Activated CD8-positive, alpha-beta T cell treated with anti-CD3 and anti-CD28 coated beads for 36 hours (primary cell): ENCODE measurements around the gene MYO10. TPM values are rescaled to one million over a fixed set of nuclear protein-coding genes. Genes with fewer than 3 reads are reported as not detected.

ENCODE experiments used
- ATAC-seq: fragments of 200-7000 bp; cut with Tn5 transposase; one replicate; pipeline ENCODE4 v1.10.0; 2021; ENCODE audit warnings: mild to moderate bottlenecking, moderate library complexity
- CTCF ChIA-PET: fragments of 350-600 bp; sonication (Branson Sonifier 250); formaldehyde crosslinking; loops from one replicate; lab custom pipeline; 2021; ENCODE audit warnings: antibody characterized with exemption; lab: Charles Lee
- POLR2A ChIA-PET: fragments of 350-600 bp; sonication (Branson Sonifier 250); formaldehyde crosslinking; loops from one replicate; lab custom pipeline; 2021; ENCODE audit warnings: antibody characterized with exemption; lab: Charles Lee
- DNase-seq: peaks from one replicate; pipeline ENCODE4 v3.0.0-alpha.2; 2020
- H3K27ac Mint-ChIP-seq: one replicate; pipeline ENCODE4 v1.8.0; 2021; ENCODE audit warnings: mild to moderate bottlenecking, mixed read lengths
- H3K27me3 Mint-ChIP-seq: one replicate; pipeline ENCODE4 v1.8.0; 2021; ENCODE audit warnings: mixed read lengths
- H3K36me3 Mint-ChIP-seq: one replicate; pipeline ENCODE4 v1.8.0; 2021; ENCODE audit warnings: low read depth, mixed read lengths
- H3K4me1 Mint-ChIP-seq: one replicate; pipeline ENCODE4 v1.8.0; 2021; ENCODE audit warnings: low read depth, mixed read lengths
- H3K4me3 Mint-ChIP-seq: one replicate; pipeline ENCODE4 v1.8.0; 2021; ENCODE audit warnings: mild to moderate bottlenecking, moderate library complexity, mixed read lengths
- H3K9me3 Mint-ChIP-seq: one replicate; pipeline ENCODE4 v1.8.0; 2021; ENCODE audit warnings: mixed read lengths
- intact Hi-C: fragments of 100-400 bp; cut with micrococcal nuclease; formaldehyde crosslinking; loops from one replicate; pipeline ENCODE4 v1.10.0; 2022
- total RNA-seq, 2 experiments: library from RNA; stranded (reverse); gene quantifications; one replicate each; pipeline ENCODE4 v1.2.3, GENCODE V29; 2021
- TF ChIP-seq, protein P1 (sequence below): fragments of 200-600 bp; IDR thresholded peaks from one replicate; pipeline ENCODE4 v1.8.0; 2022; ENCODE audit warnings: antibody characterized with exemption, mild to moderate bottlenecking

The MYO10 gene
- total RNA-seq, 2 experiments from 2014 or later, result 0.09 TPM; not detected in 1

- Mint-ChIP-seq H3K4me1 (no peaks in the 10 kb centered on the region), H3K27ac (no peak overlapping the region), H3K9me3 (peaks cover 3% of the 10 kb centered on the region), H3K4me3 (no peak overlapping the region), H3K36me3 (no peaks in the 10 kb centered on the region), H3K27me3 (no peaks in the 10 kb centered on the region)
- intact Hi-C loops, result no loop called here
- no peak for ATAC-seq
- POLR2A ChIA-PET, result no interaction called here
- TF ChIP-seq, protein P1, sequence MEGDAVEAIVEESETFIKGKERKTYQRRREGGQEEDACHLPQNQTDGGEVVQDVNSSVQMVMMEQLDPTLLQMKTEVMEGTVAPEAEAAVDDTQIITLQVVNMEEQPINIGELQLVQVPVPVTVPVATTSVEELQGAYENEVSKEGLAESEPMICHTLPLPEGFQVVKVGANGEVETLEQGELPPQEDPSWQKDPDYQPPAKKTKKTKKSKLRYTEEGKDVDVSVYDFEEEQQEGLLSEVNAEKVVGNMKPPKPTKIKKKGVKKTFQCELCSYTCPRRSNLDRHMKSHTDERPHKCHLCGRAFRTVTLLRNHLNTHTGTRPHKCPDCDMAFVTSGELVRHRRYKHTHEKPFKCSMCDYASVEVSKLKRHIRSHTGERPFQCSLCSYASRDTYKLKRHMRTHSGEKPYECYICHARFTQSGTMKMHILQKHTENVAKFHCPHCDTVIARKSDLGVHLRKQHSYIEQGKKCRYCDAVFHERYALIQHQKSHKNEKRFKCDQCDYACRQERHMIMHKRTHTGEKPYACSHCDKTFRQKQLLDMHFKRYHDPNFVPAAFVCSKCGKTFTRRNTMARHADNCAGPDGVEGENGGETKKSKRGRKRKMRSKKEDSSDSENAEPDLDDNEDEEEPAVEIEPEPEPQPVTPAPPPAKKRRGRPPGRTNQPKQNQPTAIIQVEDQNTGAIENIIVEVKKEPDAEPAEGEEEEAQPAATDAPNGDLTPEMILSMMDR, result no peak
- CTCF ChIA-PET, result no interaction called here
- no peak for DNase-seq
Observed at GRCh38 chr5:16906255-16906654, 29.8 kb downstream of the MYO10 start.

- ChIA-PET POLR2A (interaction anchor here (0.5 kb wide), 1 partner anchor 520 kb away, joined by 3 read pairs; no protein-coding TSS in a partner anchor), CTCF (no interaction called here)
- Mint-ChIP-seq H3K9me3 (peaks cover under 1% of the 10 kb centered on the region), H3K4me3 (no peak overlapping the region), H3K4me1 (no peaks in the 10 kb centered on the region), H3K36me3 (no peaks in the 10 kb centered on the region), H3K27ac (no peak overlapping the region), H3K27me3 (no peaks in the 10 kb centered on the region)
- no peak for ATAC-seq
- intact Hi-C loops, result no loop called here
- DNase-seq, result no peak
- TF ChIP-seq, protein P1, result no peak
Observed at GRCh38 chr5:16903480-16904300, 32.4 kb downstream of the MYO10 start.

DNA sequence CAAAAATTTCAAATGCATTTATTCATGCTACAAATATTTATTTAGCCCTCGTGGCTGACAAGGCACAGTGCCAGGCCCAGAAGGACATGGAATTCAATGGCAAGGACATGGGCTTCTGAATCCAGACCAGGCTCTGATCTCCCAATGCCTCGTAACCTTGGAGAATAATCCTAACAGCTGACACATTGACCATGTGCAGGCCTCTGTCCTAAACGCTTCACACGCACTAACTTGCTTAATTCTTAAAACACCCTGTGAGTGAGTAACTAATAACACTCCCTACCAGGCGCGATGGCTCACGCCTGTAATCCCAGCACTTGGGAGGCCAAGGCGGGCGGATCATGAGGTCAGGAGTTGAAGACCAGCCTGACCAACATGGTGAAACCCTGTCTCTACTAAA is 33.2 kb downstream of the MYO10 start:
- H3K4me1 Mint-ChIP-seq, result no peaks in the 10 kb centered on the region
- no peaks in the 10 kb centered on the region for H3K36me3 Mint-ChIP-seq
- ATAC-seq (no peak), DNase-seq (no peak)
- TF ChIP-seq, protein P1, result no peak
- no peaks in the 10 kb centered on the region for H3K9me3 Mint-ChIP-seq
- no peaks in the 10 kb centered on the region for H3K27me3 Mint-ChIP-seq
- no peak overlapping the region for H3K27ac Mint-ChIP-seq
- intact Hi-C loops, result no loop called here
- H3K4me3 Mint-ChIP-seq, result no peak overlapping the region
- ChIA-PET POLR2A (no interaction called here), CTCF (no interaction called here)

- ChIA-PET POLR2A (no interaction called here), CTCF (no interaction called here)
- no peaks in the 10 kb centered on the region for H3K27me3 Mint-ChIP-seq
- H3K4me3 Mint-ChIP-seq, result no peak overlapping the region
- TF ChIP-seq, protein P1, result no peak
- intact Hi-C loops, result no loop called here
- DNase-seq, result no peak
- no peaks in the 10 kb centered on the region for H3K9me3 Mint-ChIP-seq
- no peak for ATAC-seq
- no peaks in the 10 kb centered on the region for H3K4me1 Mint-ChIP-seq
- H3K27ac Mint-ChIP-seq, result no peak overlapping the region
- no peaks in the 10 kb centered on the region for H3K36me3 Mint-ChIP-seq
Observed at GRCh38 chr5:16901021-16901644, 35.0 kb downstream of the MYO10 start.

DNA sequence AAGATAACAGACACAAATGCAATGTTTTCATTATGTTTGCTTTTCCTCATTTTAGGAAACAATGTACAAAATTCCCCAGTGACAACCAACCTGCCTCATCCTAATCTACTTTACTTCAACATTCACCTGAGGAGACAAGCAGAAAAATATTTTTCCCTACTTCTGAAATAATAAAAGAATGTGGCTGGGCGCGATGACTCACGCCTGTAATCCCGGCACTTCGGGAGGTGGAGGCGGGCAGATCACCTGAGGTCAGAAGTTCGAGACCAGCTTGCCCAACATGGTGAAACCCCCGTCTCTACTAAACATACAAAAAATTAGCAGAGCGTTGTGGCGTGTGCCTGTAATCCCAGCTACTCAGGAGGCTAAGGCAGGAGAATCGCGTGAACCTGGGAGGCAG is 36.9 kb downstream of the MYO10 start:
- H3K4me1 Mint-ChIP-seq, result no peaks in the 10 kb centered on the region
- H3K27ac Mint-ChIP-seq, result no peak overlapping the region
- DNase-seq (no peak), ATAC-seq (no peak)
- TF ChIP-seq, protein P1, result no peak
- H3K36me3 Mint-ChIP-seq, result no peaks in the 10 kb centered on the region
- intact Hi-C loops, result no loop called here
- H3K9me3 Mint-ChIP-seq, result no peaks in the 10 kb centered on the region
- H3K27me3 Mint-ChIP-seq, result no peaks in the 10 kb centered on the region
- ChIA-PET POLR2A (no interaction called here), CTCF (no interaction called here)
- no peak overlapping the region for H3K4me3 Mint-ChIP-seq
